Fibroblast of mammary gland (primary cell): ENCODE results near the gene PSMA6.
A peak's percentile ranks its signal among the peaks of the same experiment; 100 is the strongest.

Experiments used
- DNase-seq: peaks from one replicate; pipeline ENCODE4 v3.0.0-alpha.2; 2010; ENCODE audit warnings: low read depth
- H3K4me3 ChIP-seq: 2 replicates; pipeline ENCODE4 v1.5.1; 2011; ENCODE audit warnings: low read depth, mild to moderate bottlenecking, low read length, moderate library complexity; ENCODE audit not compliant: control insufficient read depth
- TF ChIP-seq, protein P1 (sequence below): conservative IDR thresholded peaks from 2 replicates; pipeline ENCODE4 v1.5.1; 2011; ENCODE audit warnings: low read depth, low read length, inconsistent platforms; ENCODE audit not compliant: control insufficient read depth, insufficient read depth

Gene PSMA6

DNA sequence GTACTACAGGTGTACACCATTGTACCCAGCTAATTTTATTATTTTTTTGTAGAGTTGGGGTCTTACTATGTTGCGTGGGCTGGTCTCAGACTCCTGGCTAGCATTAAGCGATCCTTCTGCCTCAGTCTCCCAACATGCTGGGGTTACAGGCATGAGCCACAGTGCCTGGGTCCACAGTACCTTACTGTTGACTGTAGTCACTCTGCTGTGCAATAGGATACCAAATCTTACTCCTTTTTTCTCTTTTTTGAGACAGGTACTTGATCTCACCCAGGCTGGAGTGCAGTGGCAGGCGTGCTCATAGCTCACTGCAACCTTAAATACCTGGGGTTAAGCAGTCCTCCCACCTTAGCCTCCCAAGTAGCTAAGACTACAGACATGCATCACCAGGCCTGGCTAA, 25.6 kb downstream of the PSMA6 start:
- DNase-seq = no peak
- TF ChIP-seq, protein P1, sequence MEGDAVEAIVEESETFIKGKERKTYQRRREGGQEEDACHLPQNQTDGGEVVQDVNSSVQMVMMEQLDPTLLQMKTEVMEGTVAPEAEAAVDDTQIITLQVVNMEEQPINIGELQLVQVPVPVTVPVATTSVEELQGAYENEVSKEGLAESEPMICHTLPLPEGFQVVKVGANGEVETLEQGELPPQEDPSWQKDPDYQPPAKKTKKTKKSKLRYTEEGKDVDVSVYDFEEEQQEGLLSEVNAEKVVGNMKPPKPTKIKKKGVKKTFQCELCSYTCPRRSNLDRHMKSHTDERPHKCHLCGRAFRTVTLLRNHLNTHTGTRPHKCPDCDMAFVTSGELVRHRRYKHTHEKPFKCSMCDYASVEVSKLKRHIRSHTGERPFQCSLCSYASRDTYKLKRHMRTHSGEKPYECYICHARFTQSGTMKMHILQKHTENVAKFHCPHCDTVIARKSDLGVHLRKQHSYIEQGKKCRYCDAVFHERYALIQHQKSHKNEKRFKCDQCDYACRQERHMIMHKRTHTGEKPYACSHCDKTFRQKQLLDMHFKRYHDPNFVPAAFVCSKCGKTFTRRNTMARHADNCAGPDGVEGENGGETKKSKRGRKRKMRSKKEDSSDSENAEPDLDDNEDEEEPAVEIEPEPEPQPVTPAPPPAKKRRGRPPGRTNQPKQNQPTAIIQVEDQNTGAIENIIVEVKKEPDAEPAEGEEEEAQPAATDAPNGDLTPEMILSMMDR = no peak
- H3K4me3 ChIP-seq = no peak overlapping the region

DNA sequence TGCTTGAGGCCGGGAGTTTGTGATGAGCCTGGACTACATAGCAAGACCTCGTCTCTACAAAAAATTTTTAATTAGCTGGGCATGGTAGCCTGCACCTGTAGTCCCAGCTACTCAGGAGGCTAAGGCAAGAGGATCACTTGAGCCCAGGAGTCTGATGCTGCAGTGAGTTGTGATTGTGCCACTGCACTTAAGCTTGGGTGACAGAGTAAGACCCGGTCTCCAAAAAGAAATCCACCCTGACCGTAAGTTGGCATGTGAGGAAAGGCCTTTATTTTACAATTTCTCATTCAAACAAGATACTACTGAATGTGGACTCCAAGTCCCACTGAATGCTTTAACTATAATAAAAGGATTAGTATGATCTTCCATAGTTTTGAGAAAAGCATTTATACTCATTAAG, 27.3 kb downstream of the PSMA6 start:
- no peak for DNase-seq
- no peak overlapping the region for H3K4me3 ChIP-seq
- TF ChIP-seq, protein P1 = no peak

GRCh38 chr14:35320472-35320871, 28.3 kb downstream of the PSMA6 start:
- no peak for DNase-seq
- TF ChIP-seq, protein P1 = no peak
- no peak overlapping the region for H3K4me3 ChIP-seq

- no peak for DNase-seq
- TF ChIP-seq, protein P1 = no peak
- no peak overlapping the region for H3K4me3 ChIP-seq
Measured at GRCh38 chr14:35326375-35326774, 34.2 kb downstream of the PSMA6 start.

GRCh38 chr14:35331605-35332516, 39.7 kb downstream of the PSMA6 start:
- peak; percentile 55 for DNase-seq
- TF ChIP-seq, protein P1 = no peak
- H3K4me3 ChIP-seq = no peak overlapping the region

DNA sequence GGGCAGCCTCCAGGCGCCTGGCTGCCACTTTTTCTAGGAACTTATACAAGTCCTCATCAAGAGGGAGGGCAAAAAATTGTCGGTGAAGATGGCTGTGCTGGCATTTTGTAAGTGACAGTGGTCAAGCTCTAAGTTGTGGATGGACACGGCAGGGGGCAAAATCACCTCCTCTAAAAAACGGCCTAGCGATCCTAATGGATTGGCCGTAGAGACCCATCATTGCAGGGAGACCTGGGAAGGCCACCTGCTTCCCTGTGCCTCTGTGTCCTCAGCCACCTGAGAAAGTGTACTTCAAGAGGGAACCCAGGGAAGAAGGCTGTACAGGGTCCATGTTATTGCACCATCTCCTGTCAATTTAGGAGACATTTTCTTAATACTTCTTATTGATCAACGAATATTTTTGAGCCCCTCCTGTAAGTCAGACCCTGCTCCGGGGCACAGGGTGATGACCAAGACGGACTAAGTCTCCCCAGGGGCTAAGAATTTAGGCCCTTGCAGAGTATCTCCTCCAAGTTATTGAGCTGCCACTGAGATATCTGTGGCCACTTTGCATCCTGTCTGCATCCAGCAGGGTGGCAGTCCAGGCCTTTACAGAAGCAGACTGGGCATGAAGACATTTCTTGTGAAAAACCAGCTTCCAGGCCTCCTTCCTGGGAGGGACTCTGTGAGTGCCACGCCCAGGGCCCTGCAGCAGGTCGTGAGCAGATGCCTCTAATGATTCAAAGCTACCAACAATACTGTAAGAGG, 40.5 kb downstream of the PSMA6 start:
- DNase-seq = peak; percentile 17
- TF ChIP-seq, protein P1 = no peak
- no peak overlapping the region for H3K4me3 ChIP-seq
